NCI-H774 (cell line): Measurements from ENCODE around the gene MTA3.

Source experiments
- DNase-seq: peaks from one replicate; lab custom pipeline; 2025; lab: John Stamatoyannopoulos, UW

Gene MTA3

DNA sequence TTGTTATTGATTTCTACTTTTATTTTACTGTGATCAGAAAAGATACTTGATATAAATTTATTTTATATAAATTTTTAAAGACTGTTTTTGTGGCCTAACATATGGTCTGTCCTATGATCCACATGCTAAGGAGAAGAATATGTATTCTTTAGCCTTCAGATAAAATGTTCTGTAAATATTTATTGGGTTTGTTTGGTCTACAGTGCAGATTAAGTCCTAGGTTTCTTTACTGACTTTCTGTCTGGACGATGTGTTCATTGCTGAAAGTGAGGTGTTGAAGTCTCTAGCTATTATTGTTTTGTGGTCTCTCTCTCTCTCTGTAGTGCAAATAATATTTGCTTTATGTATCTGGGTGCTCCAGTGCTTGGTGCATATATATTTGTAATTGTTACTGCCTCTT is 165.4 kb downstream of the MTA3 start:
- DNase-seq = no peak

DNA sequence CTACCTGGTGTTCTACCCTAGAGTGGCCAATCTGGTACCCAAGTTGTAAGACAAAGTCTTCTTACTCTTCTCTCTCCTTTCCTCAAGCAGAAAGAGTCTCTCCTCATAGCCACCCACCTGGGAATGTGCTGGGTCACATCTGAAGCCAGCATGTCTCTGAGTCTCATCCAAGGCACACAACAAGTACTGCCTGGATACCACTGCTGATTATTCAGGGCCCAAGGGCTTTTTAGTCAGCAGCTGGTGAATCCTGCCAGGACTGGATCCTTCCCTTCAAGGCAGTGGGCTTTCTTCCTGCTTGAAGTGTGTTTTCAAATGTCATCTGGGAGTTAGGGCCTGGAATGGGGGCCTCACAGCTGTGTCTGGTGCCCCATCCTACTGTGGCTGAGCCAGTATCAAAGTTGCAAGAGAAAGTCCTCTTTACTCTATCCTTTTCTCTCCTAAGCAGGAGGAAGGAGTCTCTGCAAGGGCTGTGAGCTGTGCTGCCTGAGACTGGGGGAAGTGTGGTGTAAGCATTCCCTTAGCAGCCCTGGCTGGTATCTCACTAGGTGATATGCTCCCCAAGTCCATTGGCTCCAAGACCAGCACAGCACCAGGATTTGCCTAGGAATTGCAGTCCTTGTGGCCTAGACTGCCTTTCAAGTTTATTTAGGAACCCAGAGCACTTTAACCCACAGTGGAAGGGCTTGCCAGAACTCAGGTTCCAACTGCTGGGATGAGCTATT is 168.3 kb downstream of the MTA3 start:
- no peak for DNase-seq

DNA sequence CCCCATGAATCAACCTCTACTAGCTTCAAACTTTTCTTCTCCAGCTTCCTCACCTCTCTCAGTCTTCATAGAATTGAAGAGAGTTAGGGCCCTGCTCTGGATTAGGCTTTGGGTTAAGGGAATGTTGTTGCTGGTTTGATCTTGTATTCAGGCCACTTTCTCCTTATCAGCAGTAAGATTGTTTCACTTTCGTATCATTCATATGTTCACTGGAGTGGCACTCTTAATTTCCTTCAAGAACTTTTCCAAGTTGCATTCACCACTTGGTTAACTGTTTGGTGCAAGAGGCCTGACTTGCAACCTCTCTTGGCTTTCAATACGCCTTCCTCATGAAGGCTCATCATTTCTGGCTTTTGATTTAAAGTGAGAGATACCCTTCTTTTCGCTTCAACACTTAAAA is 172.7 kb downstream of the MTA3 start:
- DNase-seq = no peak

DNA sequence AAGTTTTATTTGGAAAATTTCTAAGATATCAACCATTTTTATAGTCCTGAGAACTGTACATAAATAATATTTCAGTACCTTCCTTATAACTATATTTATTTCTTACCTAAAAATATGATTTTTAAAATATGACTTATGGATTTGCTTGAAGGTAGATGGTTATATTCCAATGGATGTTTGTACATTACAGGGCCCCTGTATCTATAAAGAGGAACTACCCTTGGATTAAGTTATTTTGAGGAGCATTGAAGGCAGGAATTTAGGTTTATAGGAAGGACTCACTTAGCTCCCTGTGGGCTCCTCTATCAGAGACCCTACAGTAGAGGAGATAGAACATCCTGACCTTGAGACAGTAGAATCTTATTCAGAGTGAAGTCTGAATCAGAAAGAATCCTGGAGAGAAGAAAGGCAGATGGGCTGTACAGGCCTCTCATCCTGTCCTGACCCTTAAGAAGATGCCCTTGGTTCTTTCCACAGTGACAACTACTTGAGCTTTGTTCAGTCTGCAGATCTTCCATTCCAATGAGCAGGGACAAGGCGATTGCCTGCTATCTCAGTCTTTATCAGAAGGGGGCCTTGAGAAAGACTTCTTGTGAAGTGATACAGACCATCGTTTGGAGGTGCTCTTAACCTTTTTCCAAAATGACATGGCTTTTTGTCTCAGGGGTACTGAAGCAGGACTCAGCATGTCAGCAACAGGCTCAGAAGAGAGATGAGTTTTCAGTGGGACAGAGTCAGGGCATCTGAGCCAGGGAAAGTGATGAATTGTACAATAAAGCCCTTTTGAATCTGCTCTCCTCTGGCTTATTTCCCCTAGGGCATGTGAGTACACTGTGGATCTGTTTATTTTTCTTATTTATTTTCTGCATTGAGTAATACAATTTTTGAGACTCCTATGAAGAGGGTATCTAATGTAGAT is 174.6 kb downstream of the MTA3 start:
- no peak for DNase-seq

DNA sequence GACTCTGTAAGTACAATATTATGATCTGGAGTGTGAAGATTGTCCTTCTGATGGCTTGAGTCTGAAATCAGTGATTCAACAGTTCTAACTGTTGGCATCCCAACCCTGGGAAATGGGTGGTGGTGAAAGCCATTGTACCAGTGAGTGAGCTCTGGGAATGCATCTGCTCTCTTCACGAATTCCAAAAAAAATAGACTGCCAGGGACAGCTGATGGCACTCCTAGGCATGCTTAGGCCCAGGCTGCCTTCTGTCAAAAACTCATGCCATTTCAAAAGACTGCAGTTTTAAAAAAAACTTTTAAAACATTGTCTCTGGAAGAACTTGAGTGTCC is 175.2 kb downstream of the MTA3 start:
- no peak for DNase-seq

DNA sequence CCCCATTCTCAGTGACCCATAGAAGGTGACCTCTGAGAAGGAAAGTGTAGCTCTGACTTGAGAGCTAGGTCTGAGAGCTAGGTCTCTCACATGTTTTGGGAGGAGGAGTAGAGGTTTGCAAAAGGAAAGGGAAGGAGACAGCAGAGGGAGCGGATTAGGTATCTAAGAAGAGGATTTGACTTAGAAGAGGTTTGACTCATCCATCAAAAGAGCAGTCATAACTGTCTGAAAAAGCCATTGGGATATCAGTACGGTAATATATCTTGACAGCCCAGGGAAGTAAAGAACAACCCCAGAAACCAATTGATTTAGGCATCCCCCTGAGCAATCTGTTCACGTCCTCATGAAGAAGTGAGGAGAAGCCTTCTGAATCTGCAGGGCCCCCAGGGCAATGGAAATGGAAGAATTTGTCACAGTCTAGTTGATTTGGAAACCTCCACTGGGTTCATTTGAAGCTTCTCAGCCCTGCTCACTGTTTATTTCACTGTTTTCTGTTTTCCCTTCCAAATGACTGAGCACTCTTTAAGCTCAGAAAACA is 176.2 kb downstream of the MTA3 start:
- DNase-seq = no peak

DNA sequence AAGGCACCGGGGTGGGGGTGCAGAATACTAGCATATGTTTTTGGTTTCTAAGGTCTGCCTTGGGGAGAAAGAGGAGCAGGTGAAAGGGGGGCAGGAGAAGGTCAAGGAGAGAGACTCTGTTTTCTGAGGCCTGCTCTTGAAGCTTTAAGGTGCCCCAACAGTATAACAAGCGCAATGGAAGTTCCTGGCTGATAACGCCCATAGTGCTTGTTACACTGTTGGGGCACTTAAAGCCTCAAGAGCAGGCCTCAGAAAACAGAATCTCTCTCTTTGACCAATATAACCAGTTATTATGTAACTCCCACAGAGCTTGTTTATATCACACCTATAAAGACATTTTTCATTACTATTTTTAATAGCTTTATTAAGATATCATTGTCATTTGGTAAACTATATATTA is 179.0 kb downstream of the MTA3 start:
- DNase-seq = no peak

DNA sequence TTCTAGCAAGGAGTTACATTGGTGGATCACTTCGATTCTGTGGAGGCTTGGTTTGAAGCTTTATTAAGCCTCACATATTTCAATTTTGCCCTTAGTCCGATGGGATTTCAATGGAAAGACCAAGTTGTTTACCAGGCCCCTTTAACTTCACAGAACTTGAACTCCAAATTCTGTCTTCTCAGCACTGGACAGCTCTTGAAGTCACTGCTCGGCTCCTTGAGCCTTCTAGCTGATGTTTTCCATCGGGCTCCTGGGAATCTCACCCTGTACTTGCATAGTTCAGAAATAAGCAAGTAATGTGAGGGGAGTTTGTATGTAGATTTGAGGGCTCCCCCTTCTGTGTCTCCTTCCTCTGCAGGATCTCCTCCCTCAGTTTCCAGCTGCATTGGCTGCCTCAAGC is 180.4 kb downstream of the MTA3 start:
- DNase-seq = no peak

DNA sequence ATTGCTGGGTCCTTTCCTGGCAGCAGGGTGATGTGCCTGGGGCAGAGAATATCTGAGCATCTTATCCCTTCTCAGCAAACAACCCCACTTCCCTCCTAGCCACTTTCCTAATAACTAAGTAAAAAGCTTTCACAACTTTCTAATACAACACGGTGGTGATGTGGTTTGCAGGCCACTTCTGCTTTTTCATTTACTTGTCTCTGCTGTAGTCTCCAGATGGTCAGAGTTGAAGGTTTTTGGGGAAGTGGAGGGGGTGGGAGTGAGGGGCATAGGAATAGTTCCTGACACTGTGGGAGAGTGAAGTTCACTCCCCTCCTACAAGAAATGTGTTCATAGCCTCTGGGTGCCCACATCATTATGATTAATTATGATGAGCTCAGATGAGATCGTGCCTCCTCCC is 183.9 kb downstream of the MTA3 start:
- no peak for DNase-seq

DNA sequence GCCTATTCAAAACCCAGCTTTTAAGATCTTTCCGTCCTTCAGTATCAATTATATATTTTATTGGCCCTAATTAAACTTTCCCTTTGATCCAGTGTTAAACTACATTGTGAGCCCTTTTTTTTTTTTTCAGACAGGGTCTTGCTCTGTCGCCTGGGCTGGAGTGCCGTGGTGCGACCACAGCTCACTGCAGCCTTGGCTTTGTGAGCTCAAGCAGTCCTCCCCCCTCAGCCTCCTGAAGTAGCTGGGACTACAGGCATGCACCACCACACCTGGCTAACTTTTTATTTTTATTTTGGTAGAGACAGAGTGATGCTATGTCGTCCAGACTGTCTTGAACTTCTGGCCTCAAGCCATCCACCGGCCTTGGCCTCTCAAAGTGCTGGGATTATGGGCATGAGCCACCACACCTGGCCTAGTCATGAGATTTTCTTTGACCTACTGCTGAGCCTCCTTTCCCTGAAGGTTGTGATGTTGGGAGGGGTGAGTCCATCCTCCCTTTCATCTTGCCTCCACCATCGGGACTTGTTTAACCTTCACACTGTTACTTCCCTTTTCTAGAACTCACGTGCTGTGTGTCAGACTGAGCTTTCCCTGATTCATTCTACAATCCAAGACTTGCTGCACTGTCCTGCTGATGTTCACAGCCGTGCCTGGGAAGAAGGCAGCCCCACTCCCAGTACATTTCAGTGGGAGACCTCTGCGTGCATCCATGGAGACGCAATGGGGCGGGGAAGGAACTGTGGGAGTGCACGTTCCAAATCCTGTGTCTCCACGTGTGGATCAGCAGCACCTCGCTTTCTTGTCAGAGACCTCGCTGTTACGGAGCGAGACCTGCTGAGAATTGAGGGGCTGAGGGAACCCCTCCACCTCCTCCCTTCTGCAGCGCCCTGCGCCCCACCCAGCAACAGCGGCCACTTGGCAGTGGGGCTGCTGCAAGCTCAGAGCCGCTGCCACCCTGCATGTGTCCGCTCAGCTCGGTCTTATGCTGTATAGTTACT is 184.7 kb downstream of the MTA3 start:
- no peak for DNase-seq

DNA sequence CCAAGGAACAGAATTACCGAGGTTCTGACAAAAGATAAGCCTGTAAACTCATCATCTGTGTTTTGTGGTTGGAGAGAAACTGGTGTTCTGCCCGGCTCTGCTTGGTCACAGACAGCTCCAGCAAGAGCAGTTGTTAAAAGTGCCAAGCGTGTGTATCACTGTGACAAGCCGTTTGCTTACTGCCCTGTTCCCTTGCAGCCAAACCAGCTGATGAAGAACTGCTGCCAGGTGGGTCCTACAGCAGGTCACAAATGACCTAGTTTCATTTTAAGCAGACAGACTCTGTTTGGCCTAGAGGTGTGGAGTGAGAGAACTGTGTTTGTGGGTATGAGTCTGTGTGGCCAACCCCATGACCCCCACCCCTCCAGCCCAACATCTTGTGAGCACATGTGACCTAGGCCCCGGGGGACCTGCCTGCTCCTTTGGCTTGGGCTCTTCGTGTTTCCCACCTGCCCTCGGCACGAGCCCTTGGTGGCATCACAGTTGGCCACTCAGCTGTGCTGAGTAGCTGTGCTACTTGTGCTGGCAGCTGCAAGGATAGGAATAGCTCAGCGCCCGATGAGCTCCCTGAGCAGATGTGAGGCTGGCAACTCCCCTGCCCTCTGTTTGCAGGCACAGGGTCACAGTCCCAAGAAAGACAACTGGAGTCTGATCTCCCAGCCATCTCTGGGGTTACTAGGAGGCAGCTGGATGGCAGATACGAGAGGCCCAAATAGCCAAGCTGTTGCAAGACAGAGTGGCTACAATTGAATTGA is 185.8 kb downstream of the MTA3 start:
- DNase-seq = no peak

DNA sequence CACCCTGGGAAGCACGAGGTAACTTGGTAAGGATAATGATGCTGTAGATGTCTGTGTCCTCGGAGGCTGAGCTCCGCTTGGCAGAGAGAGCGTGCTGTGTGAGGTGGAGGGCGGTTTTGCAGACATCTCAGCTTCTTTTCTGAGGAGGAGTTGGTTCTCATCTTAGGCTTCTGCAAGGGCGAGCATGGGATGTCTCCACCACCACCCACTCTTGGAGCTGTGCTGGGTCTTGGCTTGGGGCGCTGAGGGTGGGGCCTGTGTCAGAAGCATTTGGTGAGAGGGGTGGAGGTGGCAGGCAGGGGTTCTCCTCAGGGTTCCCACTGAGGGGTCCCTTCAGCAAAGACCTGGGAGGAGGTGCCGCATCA is 186.3 kb downstream of the MTA3 start:
- DNase-seq = no peak

DNA sequence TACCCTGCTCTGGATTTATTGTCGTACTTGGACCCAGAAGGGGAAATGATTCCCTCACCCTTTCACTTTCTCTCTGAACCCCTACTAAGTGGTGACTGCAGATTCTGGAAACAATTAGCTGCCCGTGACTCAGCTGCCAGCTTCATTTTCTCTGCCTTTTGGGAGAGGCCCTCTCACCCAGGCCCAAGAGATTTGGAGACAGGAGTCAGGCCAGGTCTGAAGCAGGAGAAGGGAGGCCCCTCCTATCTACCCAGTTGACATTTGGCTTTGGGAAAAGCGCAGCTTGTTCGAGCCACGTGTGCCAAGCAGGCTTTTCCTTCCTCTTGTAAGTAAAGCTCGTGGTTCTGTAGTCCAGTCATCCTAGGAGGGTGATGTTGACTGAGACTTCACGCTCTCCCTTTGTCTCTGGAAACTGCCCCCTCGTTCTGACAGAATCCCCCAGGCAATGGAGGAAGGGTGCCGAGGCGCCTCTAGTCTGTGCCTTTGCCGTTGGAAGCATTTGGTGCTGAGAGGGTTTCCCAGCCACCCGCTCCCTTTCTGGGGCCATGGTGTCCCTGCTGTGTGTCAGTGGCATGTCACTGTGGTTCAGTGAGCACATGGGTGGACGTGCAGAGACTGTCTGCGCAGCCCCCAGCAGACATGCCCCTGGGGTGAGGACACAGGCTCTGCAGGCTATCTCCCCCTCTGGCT is 186.9 kb downstream of the MTA3 start:
- no peak for DNase-seq

DNA sequence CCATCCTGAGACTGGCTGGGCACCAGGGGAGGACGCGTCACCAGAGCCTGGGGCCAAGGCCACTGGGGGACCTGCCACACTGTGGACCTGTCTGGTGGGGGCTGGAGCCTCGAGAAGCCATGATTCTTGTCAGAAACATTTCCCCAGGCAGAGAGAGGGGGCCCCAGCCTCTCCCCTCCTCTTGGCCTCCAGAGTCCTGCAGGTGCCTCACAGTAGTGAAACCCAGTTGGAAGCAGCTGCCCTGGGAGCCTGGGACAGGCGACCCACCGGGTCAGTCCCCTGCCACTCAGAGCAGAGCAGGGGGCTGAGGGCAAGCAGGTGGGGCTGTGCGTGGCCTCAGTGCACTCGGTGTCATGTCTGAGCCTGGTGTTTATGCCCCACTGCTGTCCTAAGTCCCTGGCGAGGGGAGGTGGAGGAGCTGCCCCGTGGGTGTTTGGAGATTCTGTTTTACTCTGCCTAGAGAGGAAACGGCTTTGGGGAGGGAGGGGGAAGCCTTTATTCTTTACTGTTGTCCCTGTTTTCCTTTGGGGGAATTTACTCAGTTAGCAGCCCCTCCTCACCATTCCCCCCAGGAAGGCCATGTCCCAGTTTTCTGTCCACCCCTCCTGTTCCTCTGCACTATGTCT is 187.8 kb downstream of the MTA3 start:
- DNase-seq = no peak

DNA sequence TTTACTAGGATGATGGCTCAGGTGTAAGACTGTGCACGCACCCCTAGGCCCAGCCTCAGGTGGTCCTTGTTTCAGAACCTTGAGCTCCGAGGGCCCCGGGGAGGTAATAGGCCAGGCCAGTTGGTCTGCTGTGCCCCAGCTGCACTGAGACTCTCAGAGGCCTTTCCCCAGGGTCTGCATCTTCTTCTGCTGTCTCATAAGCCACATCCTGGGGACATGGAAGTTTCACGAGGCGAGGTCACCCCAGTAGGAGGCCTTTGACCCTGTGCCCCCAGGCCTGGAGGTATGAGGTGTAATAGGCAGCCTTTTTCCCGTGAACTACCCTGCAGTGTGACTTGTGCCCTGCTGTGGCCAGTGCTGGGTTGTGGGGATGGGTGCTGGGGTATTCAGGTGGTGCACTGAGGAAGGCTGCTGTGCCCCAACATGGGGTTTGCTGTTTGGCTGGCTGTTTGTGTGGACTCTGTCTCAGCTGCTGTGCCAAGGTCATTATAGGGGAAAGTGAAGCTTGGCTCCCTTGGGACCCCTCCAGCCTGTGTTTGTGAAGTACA is 188.6 kb downstream of the MTA3 start:
- DNase-seq = no peak

DNA sequence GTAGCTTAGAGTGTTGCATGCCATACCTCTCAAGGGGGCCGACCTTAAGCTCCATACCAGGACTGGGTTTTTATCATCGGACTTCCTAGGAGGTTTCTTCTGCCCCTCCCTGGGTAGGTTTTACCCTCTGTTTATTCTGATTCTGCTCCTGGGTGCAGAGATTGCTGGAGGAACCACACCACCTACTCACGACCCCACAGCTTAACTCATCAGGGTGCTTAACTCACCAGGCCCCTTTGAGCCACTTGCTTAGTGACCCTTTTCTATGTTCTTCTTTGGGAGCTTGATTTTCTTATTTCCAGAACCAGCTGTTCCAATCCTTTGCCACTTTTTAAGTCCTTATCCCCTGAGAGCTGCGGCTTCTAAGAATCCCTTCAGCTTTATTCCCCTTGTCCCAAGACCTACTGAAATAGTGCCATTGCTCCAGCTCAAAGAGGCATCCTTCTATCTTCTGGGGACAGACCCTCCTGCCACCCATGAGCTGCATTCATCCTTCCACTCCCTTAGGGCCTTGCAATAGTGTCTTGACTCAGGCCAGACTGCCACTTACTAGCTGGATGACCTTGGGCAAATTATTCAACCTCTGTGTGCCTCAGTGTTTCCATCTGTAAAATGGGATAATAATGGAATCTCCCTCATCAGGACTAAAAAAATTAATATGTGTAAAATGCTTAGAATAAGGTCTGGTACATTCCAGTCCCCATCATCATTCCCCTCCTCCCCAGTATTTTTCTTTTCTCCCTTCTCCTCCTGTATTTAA is 189.7 kb downstream of the MTA3 start:
- DNase-seq = no peak

DNA sequence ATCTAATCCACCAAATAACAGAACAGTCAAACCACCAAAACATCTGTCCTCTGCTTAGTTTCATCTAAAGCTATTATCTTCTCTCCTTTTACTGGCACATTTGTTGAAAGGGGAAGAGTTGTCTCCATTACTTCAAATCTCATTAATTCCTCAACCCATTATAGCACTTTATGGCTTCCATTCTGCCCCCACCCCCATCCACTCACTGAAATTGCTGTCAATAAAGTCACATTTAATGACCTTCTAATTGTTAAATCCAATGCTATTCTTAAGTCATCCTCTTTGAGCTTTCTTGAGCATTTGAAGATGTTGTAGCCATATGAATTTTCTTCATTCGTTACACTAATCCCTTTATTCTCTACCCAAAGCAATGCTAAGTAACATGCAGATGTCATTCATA is 190.3 kb downstream of the MTA3 start:
- no peak for DNase-seq

DNA sequence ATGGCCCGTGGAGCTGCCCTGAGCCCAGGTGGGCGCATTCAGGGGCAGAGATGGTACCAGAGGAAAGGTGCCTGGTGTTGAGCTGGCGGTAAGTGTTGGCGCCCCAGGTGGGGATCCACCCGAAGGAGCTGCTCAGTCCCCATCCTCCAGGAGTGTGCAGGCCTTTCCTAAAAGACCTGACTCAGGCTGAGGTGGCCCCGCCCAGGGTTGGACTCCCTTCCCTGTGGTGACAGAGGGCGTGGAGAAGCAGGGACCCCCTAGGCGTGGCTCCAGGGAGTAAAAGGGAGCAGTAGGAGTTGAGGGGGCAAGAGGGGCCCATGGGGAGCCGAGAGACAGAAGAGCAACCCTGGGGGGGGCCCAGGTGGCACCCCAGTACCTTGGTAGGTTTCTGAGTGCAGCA is 193.1 kb downstream of the MTA3 start:
- no peak for DNase-seq

DNA sequence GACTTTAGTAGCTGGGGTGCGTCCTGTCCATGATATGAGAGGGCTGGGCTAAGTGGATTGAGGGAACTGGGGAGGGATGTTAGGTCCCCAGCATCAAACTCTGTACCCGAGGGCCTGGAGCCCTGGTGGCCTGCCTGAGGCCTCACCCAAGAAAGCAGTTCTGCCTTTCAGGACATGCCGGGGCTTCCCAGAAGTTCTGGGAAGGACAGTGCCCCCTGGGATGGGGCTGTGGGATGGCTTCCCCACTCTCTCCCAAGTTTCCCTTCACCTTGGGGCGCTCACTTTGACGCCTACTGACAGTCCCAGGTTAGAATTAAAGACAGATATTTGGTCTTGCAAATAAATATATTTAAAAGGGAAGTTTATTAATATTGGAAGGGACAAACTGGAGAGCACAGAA is 193.7 kb downstream of the MTA3 start:
- DNase-seq = no peak
